Neural progenitor cell (in vitro differentiated cells): ENCODE measurements around the gene AKT1. TPM values are rescaled to one million over a fixed set of nuclear protein-coding genes. Genes with fewer than 3 reads are reported as not detected.

Experiments used
- DNase-seq: peaks from one replicate; pipeline ENCODE4 v3.0.0-alpha.2; 2016; ENCODE audit warnings: low spot score
- H2AFZ ChIP-seq: fragments of 200-600 bp; sonication (generic); replicated peaks from 2 replicates; pipeline ENCODE4 v1.6.1; 2016; ENCODE audit warnings: antibody characterized with exemption
- H3F3A ChIP-seq: fragments of 200-600 bp; sonication (generic); 2 replicates; pipeline ENCODE4 v1.6.1; 2016; ENCODE audit warnings: antibody characterized with exemption, low read depth
- H3K27ac ChIP-seq: fragments of 200-600 bp; sonication (generic); 2 replicates; pipeline ENCODE4 v1.5.1; 2016; ENCODE audit warnings: mild to moderate bottlenecking
- H3K27me3 ChIP-seq: fragments of 200-600 bp; sonication (generic); 2 replicates; pipeline ENCODE4 v1.6.1; 2016; ENCODE audit warnings: mild to moderate bottlenecking, moderate library complexity
- H3K36me3 ChIP-seq: fragments of 200-600 bp; sonication (generic); 2 replicates; pipeline ENCODE4 v1.5.1; 2016
- H3K4me1 ChIP-seq: fragments of 200-600 bp; sonication (generic); 2 replicates; pipeline ENCODE4 v1.6.1; 2016; ENCODE audit warnings: mixed run types
- H3K4me2 ChIP-seq: fragments of 200-600 bp; sonication (generic); 2 replicates; pipeline ENCODE4 v1.6.1; 2016
- H3K4me3 ChIP-seq: fragments of 200-600 bp; sonication (generic); 2 replicates; pipeline ENCODE4 v1.5.1; 2016
- H3K79me2 ChIP-seq: fragments of 200-600 bp; sonication (generic); 2 replicates; pipeline ENCODE4 v1.6.1; 2016; ENCODE audit warnings: low read depth
- H3K9ac ChIP-seq: fragments of 200-600 bp; sonication (generic); 2 replicates; pipeline ENCODE4 v1.6.1; 2016
- H3K9me3 ChIP-seq: fragments of 200-600 bp; sonication (generic); 2 replicates; pipeline ENCODE4 v1.5.1; 2016; ENCODE audit warnings: low read depth
- H4K20me1 ChIP-seq: fragments of 200-600 bp; sonication (generic); 2 replicates; pipeline ENCODE4 v1.6.1; 2016; ENCODE audit warnings: low read depth
- H3K27ac Mint-ChIP-seq: 3 replicates; pipeline ENCODE4 v1.8.0; 2021; ENCODE audit warnings: mixed read lengths
- H3K27me3 Mint-ChIP-seq: 2 replicates; pipeline ENCODE4 v1.8.0; 2022; ENCODE audit warnings: low read depth, mild to moderate bottlenecking, inconsistent platforms, moderate library complexity, mixed read lengths; ENCODE audit not compliant: insufficient read depth
- H3K36me3 Mint-ChIP-seq: 3 replicates; pipeline ENCODE4 v1.8.0; 2021; ENCODE audit warnings: mixed read lengths
- H3K4me1 Mint-ChIP-seq: 3 replicates; pipeline ENCODE4 v1.8.0; 2021; ENCODE audit warnings: mixed read lengths
- H3K4me3 Mint-ChIP-seq: 3 replicates; pipeline ENCODE4 v1.8.0; 2021; ENCODE audit warnings: mild to moderate bottlenecking, moderate library complexity, mixed read lengths
- H3K9me3 Mint-ChIP-seq: 3 replicates; pipeline ENCODE4 v1.8.0; 2020; ENCODE audit warnings: mixed read lengths
- EZH2 ChIP-seq: fragments of 200-600 bp; sonication (generic); IDR thresholded peaks from 2 replicates; pipeline ENCODE4 v1.6.1; 2017; ENCODE audit warnings: antibody characterized with exemption, mild to moderate bottlenecking, moderate library complexity
- EZH2phosphoT487 ChIP-seq: fragments of 200-600 bp; sonication (generic); IDR thresholded peaks from 2 replicates; pipeline ENCODE4 v1.6.1; 2017; ENCODE audit warnings: antibody characterized with exemption
- total RNA-seq: library from RNA; depleted of rRNA; stranded (reverse); fragments of >200 nt; gene quantifications from 2 replicates; pipeline ENCODE4 v1.2.3, GENCODE V29; 2015; ENCODE audit warnings: low replicate concordance
- TF ChIP-seq, protein P1 (sequence below): fragments of 200-600 bp; sonication (generic); IDR thresholded peaks from 2 replicates; pipeline ENCODE4 v1.5.1; 2017; ENCODE audit warnings: antibody characterized with exemption, mild to moderate bottlenecking

AKT1 gene
- total RNA-seq, 1 donor from 2014 or later, result 67.2 TPM

DNA sequence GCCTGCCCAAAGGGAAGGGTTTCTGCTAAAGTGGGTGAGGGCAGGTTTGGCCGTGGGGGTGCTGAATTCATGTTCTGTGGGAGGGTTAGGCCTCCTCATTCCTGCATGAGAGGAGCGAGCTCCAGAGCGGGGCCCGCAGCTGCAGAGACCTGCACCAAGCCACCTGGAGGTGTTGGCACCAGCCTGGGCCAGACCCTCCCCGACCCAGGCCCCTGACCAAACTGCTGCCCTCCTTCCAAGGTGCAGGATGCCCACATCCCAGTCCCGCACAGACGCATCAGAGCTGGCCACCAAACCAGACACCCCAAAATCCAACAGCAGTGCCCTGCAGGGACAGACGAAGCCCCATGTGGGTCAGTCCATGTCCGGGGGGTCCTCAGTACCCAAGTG is 61.0 kb downstream of the AKT1 start:
- H3F3A ChIP-seq, result no peaks in the 10 kb centered on the region
- no peaks in the 10 kb centered on the region for H3K9me3 ChIP-seq
- peaks cover 6% of the 10 kb centered on the region for H3K4me1 Mint-ChIP-seq
- H3K27ac Mint-ChIP-seq, result no peak overlapping the region
- H2AFZ ChIP-seq, result no peak overlapping the region
- no peak for TF ChIP-seq EZH2
- no peak for TF ChIP-seq EZH2phosphoT487
- TF ChIP-seq, protein P1, sequence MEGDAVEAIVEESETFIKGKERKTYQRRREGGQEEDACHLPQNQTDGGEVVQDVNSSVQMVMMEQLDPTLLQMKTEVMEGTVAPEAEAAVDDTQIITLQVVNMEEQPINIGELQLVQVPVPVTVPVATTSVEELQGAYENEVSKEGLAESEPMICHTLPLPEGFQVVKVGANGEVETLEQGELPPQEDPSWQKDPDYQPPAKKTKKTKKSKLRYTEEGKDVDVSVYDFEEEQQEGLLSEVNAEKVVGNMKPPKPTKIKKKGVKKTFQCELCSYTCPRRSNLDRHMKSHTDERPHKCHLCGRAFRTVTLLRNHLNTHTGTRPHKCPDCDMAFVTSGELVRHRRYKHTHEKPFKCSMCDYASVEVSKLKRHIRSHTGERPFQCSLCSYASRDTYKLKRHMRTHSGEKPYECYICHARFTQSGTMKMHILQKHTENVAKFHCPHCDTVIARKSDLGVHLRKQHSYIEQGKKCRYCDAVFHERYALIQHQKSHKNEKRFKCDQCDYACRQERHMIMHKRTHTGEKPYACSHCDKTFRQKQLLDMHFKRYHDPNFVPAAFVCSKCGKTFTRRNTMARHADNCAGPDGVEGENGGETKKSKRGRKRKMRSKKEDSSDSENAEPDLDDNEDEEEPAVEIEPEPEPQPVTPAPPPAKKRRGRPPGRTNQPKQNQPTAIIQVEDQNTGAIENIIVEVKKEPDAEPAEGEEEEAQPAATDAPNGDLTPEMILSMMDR, result no peak
- H3K27ac ChIP-seq, result no peak overlapping the region
- H3K4me1 ChIP-seq, result no peaks in the 10 kb centered on the region
- H3K9ac ChIP-seq, result no peak overlapping the region
- no peak for DNase-seq
- no peak overlapping the region for H3K4me3 Mint-ChIP-seq
- no peaks in the 10 kb centered on the region for H3K36me3 ChIP-seq
- no peak overlapping the region for H3K4me2 ChIP-seq
- H3K9me3 Mint-ChIP-seq, result no peaks in the 10 kb centered on the region
- no peaks in the 10 kb centered on the region for H3K27me3 ChIP-seq
- no peaks in the 10 kb centered on the region for H3K36me3 Mint-ChIP-seq
- peaks cover 3% of the 10 kb centered on the region for H3K27me3 Mint-ChIP-seq
- H4K20me1 ChIP-seq, result no peaks in the 10 kb centered on the region
- H3K4me3 ChIP-seq, result no peak overlapping the region
- H3K79me2 ChIP-seq, result no peaks in the 10 kb centered on the region

GRCh38 chr14:104734051-104734587 is 61.4 kb downstream of the AKT1 start:
- Histone ChIP-seq H3K27me3 (no peaks in the 10 kb centered on the region), H2AFZ (no peak overlapping the region), H3K79me2 (no peaks in the 10 kb centered on the region), H3K9me3 (no peaks in the 10 kb centered on the region), H3K36me3 (no peaks in the 10 kb centered on the region), H3K4me1 (no peaks in the 10 kb centered on the region), H4K20me1 (no peaks in the 10 kb centered on the region), H3K9ac (no peak overlapping the region), H3K4me3 (no peak overlapping the region), H3F3A (no peaks in the 10 kb centered on the region), H3K4me2 (no peak overlapping the region), H3K27ac (no peak overlapping the region)
- DNase-seq, result no peak
- H3K27ac Mint-ChIP-seq, result no peak overlapping the region
- H3K4me3 Mint-ChIP-seq, result no peak overlapping the region
- peaks cover 7% of the 10 kb centered on the region for H3K4me1 Mint-ChIP-seq
- no peaks in the 10 kb centered on the region for H3K27me3 Mint-ChIP-seq
- no peaks in the 10 kb centered on the region for H3K36me3 Mint-ChIP-seq
- no peak for TF ChIP-seq EZH2
- H3K9me3 Mint-ChIP-seq, result peaks cover 1% of the 10 kb centered on the region

DNA sequence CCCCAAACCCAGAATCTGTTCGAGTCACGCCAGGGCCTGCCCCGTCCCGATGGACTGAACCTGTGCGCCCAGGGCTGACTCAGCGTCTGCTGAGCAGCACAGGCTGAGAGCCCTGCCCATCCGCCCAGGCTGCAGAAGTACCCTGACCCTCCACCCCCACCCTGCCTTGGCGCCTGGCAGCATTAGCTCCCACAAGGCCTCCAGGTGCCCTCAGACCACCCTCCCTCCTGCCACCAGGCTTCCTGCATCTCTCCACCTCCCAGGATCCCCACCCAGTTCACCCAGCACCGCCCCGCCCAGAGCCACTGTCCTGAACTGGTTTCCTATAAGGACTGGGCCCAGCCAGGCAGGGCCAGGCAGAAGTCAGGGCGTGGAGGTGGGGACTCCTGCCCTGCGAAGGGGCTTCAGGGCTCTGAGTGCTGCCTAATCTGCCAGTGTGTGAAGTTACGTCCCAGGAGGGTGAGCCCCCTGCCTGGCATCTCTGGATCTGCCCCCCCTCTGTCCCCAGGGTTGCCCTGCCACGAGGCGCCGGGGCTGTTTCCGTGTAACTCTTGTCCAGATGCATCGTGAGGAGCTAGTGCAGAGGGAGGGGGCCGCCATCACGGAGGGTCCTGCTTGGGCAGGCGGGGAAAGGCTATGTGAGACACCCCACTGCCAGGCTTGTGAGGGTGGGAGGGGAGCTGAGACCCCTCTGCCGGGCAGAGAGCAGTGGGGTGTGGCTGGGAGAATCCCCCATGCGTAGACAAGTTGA is 62.4 kb downstream of the AKT1 start:
- Histone ChIP-seq H3F3A (no peaks in the 10 kb centered on the region), H4K20me1 (no peaks in the 10 kb centered on the region), H3K4me1 (no peaks in the 10 kb centered on the region), H3K9ac (no peak overlapping the region), H2AFZ (no peak overlapping the region), H3K4me2 (no peak overlapping the region), H3K36me3 (no peaks in the 10 kb centered on the region), H3K79me2 (no peaks in the 10 kb centered on the region), H3K27ac (no peak overlapping the region), H3K27me3 (no peaks in the 10 kb centered on the region), H3K4me3 (no peak overlapping the region), H3K9me3 (no peaks in the 10 kb centered on the region)
- Mint-ChIP-seq H3K4me3 (no peak overlapping the region), H3K27me3 (no peaks in the 10 kb centered on the region), H3K4me1 (peaks cover 9% of the 10 kb centered on the region), H3K36me3 (no peaks in the 10 kb centered on the region), H3K27ac (no peak overlapping the region), H3K9me3 (peaks cover 2% of the 10 kb centered on the region)
- DNase-seq, result no peak
- TF ChIP-seq, protein P1, result no peak
- TF ChIP-seq EZH2 (no peak), EZH2phosphoT487 (no peak)

DNA sequence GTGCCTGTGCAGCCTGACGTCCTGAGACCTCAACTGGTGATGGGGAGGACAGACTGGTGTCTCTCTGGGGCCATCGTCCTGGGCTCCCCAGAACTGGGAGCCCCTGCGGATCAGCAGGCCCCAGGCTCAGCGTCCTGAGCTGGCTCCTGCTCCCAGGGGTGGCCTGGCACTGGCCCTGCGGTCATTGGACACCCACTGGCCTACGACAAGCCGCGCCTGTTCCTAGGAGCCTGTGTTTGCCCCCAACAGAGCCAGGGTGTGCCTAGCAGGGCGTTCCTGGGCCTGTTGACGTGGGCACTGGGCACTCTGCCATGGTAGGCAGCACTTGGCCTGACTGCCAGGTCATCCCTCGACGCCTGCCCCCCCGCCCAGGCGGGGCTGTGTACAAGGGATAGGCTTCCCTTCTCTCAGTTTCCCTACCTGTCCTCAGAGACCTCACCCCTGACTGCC is 63.2 kb downstream of the AKT1 start:
- H3K4me3 ChIP-seq, result no peak overlapping the region
- no peak overlapping the region for H3K4me3 Mint-ChIP-seq
- H3K36me3 ChIP-seq, result no peaks in the 10 kb centered on the region
- no peaks in the 10 kb centered on the region for H4K20me1 ChIP-seq
- no peak overlapping the region for H3K4me2 ChIP-seq
- H3K4me1 Mint-ChIP-seq, result peaks cover 9% of the 10 kb centered on the region
- TF ChIP-seq EZH2 (no peak), EZH2phosphoT487 (no peak)
- TF ChIP-seq, protein P1, result no peak
- DNase-seq, result no peak
- no peaks in the 10 kb centered on the region for H3K27me3 ChIP-seq
- no peaks in the 10 kb centered on the region for H3K4me1 ChIP-seq
- H3K9me3 Mint-ChIP-seq, result peaks cover 2% of the 10 kb centered on the region
- no peak overlapping the region for H3K27ac Mint-ChIP-seq
- H2AFZ ChIP-seq, result no peak overlapping the region
- H3K36me3 Mint-ChIP-seq, result no peaks in the 10 kb centered on the region
- no peak overlapping the region for H3K9ac ChIP-seq
- H3K79me2 ChIP-seq, result no peaks in the 10 kb centered on the region
- H3K9me3 ChIP-seq, result no peaks in the 10 kb centered on the region
- H3K27ac ChIP-seq, result no peak overlapping the region
- no peaks in the 10 kb centered on the region for H3F3A ChIP-seq
- no peaks in the 10 kb centered on the region for H3K27me3 Mint-ChIP-seq
